GM12801 (cell line): Measurements from ENCODE around the gene PRCP.

ENCODE experiments used
- CTCF ChIP-seq: IDR thresholded peaks from one replicate; pipeline ENCODE4 v1.5.1; 2011; ENCODE audit warnings: control low read depth; ENCODE audit not compliant: insufficient read length; ENCODE audit errors: extremely low read depth

Gene PRCP

DNA sequence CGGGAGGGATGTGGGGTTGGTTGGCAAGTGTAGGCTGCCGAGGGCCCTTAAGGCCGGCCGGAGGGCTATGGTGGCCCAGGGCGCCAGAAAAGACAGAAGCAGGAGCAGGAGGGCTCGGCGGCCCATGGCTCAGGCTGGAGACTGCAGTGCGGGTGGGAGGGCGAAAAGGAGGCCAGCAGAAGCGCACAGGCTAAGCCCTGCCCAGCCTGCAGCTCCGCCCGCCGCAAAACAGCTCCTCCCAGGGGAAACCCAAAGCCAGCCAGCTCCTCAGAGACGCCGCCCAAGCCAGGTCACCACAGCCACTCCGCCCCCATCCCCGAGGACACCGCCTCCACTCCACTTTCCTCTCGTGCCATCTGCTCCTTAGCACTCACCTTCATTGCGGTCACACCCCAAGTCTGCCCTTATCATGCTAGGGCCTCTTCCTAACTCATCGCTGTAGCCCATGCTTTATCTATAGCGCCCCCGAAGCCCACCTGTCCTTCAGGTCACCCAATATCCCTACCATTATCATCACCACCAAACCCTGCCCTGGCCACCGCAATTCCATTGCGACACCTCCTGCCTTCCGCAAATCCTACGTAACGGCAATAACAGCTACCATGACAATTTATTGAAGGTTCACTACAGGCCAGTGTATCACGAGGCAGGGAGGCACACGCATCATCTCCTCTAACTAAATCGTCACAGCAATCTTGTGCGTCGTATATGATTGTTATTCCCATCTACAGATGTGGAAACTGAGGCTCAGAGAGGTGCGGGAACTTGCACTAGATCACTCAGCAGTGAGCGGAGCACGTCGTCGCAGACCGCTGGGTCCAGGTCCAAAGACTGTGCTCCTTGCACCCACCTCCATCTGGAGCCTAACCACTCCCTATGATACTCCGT lies at the start of gene PRCP:
PRCP (minus strand) TSS at position 154 of the 888 bp plus-strand sequence; CDS start at position 126, 28 bp downstream.
- TF ChIP-seq CTCF, result no peak

GRCh38 chr11:82949352-82949751 lies 49.1 kb upstream of the PRCP start:
- TF ChIP-seq CTCF, result no peak

DNA sequence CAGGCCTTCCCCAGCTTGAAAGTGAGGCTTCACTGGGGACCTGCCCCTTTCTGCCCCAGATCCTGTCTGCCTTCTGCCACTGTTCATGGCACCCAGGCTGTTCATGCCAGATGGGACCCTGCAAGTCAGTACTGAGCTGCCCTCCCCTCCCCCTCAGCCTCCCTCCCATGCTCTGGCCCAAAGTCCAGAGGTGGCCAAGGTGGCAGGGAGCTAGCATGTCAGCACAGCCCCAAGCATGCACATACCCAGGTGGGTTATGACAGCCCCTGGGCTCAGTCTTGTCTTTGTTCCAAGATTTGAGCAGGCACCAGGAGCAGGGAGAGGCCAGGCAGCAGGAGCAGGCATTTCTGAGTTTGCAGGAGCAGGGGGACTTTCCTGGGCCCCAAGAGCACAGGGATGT lies 45.5 kb upstream of the PRCP start:
- TF ChIP-seq CTCF, result no peak

- TF ChIP-seq CTCF, result no peak
These were observed 44.0 kb upstream of the PRCP start for GRCh38 chr11:82944198-82944597.

- no peak for TF ChIP-seq CTCF
These were observed 42.1 kb upstream of the PRCP start for GRCh38 chr11:82942376-82942775.

GRCh38 chr11:82939456-82939855 lies 39.2 kb upstream of the PRCP start:
- TF ChIP-seq CTCF, result no peak

GRCh38 chr11:82937554-82937953 lies 37.3 kb upstream of the PRCP start:
- no peak for TF ChIP-seq CTCF
